Vagina (tissue), 2 donors: ENCODE measurements around the gene CNGA3. TPM values are rescaled to one million over a fixed set of nuclear protein-coding genes. Genes with fewer than 3 reads are reported as not detected.
A peak's percentile ranks its signal among the peaks of the same experiment; 100 is the strongest.

ENCODE experiments used
- DNase-seq, 2 donors: peaks; one replicate each; pipeline ENCODE4 v3.0.0-alpha.2; 2017; ENCODE audit errors: extremely low spot score in 2 of 2
- H3K27ac ChIP-seq: fragments of 200-600 bp; sonication (generic); one replicate; pipeline ENCODE4 v1.5.1; 2019
- H3K27me3 ChIP-seq: fragments of 200-600 bp; sonication (generic); one replicate; pipeline ENCODE4 v1.5.1; 2019
- H3K36me3 ChIP-seq, 2 donors: fragments of 200-600 bp; sonication (generic); one replicate each; pipeline ENCODE4 v1.5.1; 2017 to 2019
- H3K4me1 ChIP-seq: fragments of 200-600 bp; sonication (generic); one replicate; pipeline ENCODE4 v1.5.1; 2019
- H3K4me3 ChIP-seq, 2 donors: fragments of 200-600 bp; sonication (generic); 1 replicate in 1 of 2; 2 replicates in 1 of 2; pipeline ENCODE4 v1.5.1; 2016 to 2019
- H3K9me3 ChIP-seq: fragments of 200-600 bp; sonication (generic); one replicate; pipeline ENCODE4 v1.5.1; 2019
- CTCF ChIP-seq, 3 experiments: fragments of 450-650 bp in 2 of 3; fragments of 200-600 bp in 1 of 3; sonication (generic) in 1 of 3; IDR thresholded peaks; one replicate each; pipeline ENCODE4 v1.5.1; 2017 to 2019; ENCODE audit warnings: antibody characterized with exemption in 3 of 3, mild to moderate bottlenecking in 2 of 3, moderate library complexity in 2 of 3
- POLR2A ChIP-seq, 2 donors: fragments of 450-650 bp; IDR thresholded peaks; one replicate each; pipeline ENCODE4 v1.6.1; 2017; ENCODE audit warnings: antibody characterized with exemption in 2 of 2, mild to moderate bottlenecking in 2 of 2, moderate library complexity in 2 of 2
- POLR2AphosphoS5 ChIP-seq, 2 donors: sonication (generic); formaldehyde crosslinking; IDR thresholded peaks; one replicate each; pipeline ENCODE4 v1.9.0; 2017; ENCODE audit warnings: antibody characterized with exemption in 2 of 2, mild to moderate bottlenecking in 2 of 2, low read depth in 1 of 2; ENCODE audit not compliant: insufficient read depth in 1 of 2
- intact Hi-C: fragments of 100-400 bp; cut with DNase I; formaldehyde crosslinking; loops from one replicate; pipeline ENCODE4 v1.15.1; 2023
- total RNA-seq: library from RNA; depleted of rRNA; stranded (reverse); fragments of >200 nt; gene quantifications from one replicate; pipeline ENCODE4 v1.2.3, GENCODE V29; 2016

CNGA3 gene
- not detected for total RNA-seq

GRCh38 chr2:98346311-98347236 is at the start of gene CNGA3:
Gene CNGA3, plus strand, starts transcription at chr2:98346456. Its CDS starts 23,520 bp downstream, at chr2:98369976.
- Histone ChIP-seq H3K4me3 (peak within 1 kb of the TSS in 1 of 2 donors; percentile 1), H3K27me3 (peaks cover 9% of the 10 kb centered on the region), H3K36me3 (no peaks in the 10 kb centered on the region), H3K27ac (no peak within 1 kb of the TSS), H3K4me1 (peaks cover 14% of the 10 kb centered on the region), H3K9me3 (no peaks in the 10 kb centered on the region)
- no peak for DNase-seq
- TF ChIP-seq CTCF (IDR thresholded peaks at IDR 0.05): no peak
- TF ChIP-seq POLR2AphosphoS5 (IDR thresholded peaks at IDR 0.05; ENCODE audit: insufficient read depth in 1 of 2, low read depth in 1 of 2): no peak
- TF ChIP-seq POLR2A (IDR thresholded peaks at IDR 0.05): no peak
- intact Hi-C loops: no loop called here

- Histone ChIP-seq H3K4me1 (no peaks in the 10 kb centered on the region), H3K4me3 (no peak overlapping the region), H3K9me3 (no peaks in the 10 kb centered on the region), H3K27ac (no peak overlapping the region), H3K27me3 (no peaks in the 10 kb centered on the region), H3K36me3 (no peaks in the 10 kb centered on the region)
- intact Hi-C loops: no loop called here
- TF ChIP-seq POLR2AphosphoS5 (IDR thresholded peaks at IDR 0.05; ENCODE audit: insufficient read depth in 1 of 2, low read depth in 1 of 2) (no peak), CTCF (IDR thresholded peaks at IDR 0.05) (no peak), POLR2A (IDR thresholded peaks at IDR 0.05) (no peak)
- no peak for DNase-seq
Measured at GRCh38 chr2:98297817-98298682, 48.2 kb upstream of the CNGA3 start.

GRCh38 chr2:98298683-98299164 is 47.5 kb upstream of the CNGA3 start:
- no peak for DNase-seq
- no peaks in the 10 kb centered on the region for H3K36me3 ChIP-seq
- H3K27me3 ChIP-seq: no peaks in the 10 kb centered on the region
- no peak overlapping the region for H3K27ac ChIP-seq
- no peaks in the 10 kb centered on the region for H3K4me1 ChIP-seq
- H3K4me3 ChIP-seq: no peak overlapping the region
- H3K9me3 ChIP-seq: no peaks in the 10 kb centered on the region
- TF ChIP-seq POLR2A (IDR thresholded peaks at IDR 0.05): no peak
- TF ChIP-seq POLR2AphosphoS5 (IDR thresholded peaks at IDR 0.05; ENCODE audit: insufficient read depth in 1 of 2, low read depth in 1 of 2): no peak
- no peak for TF ChIP-seq CTCF (IDR thresholded peaks at IDR 0.05)
- intact Hi-C loops: no loop called here

- Histone ChIP-seq H3K4me1 (no peaks in the 10 kb centered on the region), H3K9me3 (no peaks in the 10 kb centered on the region), H3K27ac (no peak overlapping the region), H3K4me3 (no peak overlapping the region), H3K36me3 (no peaks in the 10 kb centered on the region), H3K27me3 (no peaks in the 10 kb centered on the region)
- intact Hi-C loops: no loop called here
- no peak for DNase-seq
- TF ChIP-seq POLR2A (IDR thresholded peaks at IDR 0.05): no peak
- TF ChIP-seq CTCF (IDR thresholded peaks at IDR 0.05): no peak
- no peak for TF ChIP-seq POLR2AphosphoS5 (IDR thresholded peaks at IDR 0.05; ENCODE audit: insufficient read depth in 1 of 2, low read depth in 1 of 2)
Measured at GRCh38 chr2:98299211-98299905, 46.9 kb upstream of the CNGA3 start.
